Measurements from ENCODE around the gene MAN2B2.

DNA sequence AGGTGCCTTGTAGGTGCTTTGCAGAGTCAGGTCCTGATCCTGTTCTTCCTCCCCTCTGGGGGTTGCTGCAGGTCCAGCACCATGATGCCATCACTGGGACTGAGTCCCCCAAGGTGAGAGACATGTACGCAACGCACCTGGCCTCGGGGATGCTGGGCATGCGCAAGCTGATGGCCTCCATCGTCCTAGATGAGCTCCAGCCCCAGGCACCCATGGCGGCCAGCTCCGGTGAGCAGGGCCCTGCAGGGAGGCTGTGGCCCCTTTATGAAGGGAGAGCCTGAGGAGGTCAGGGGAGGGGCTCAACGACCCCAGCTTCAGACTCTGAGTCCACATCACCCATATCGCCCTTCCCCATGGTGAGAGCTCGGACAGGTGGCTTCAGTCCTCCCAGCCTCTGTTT lies 23.1 kb downstream of the MAN2B2 start:
- TF ChIP-seq ELF4 (IDR thresholded peaks at IDR 0.05) (no peak), FOXA1 (IDR thresholded peaks at IDR 0.05) (no peak), FOXK2 (IDR thresholded peaks at IDR 0.05) (no peak), SP1 (IDR thresholded peaks at IDR 0.05) (no peak), ARNT (IDR thresholded peaks at IDR 0.05) (no peak), LEF1 (IDR thresholded peaks at IDR 0.05; ENCODE audit: borderline replicate concordance) (no peak)
